ENCODE data around the gene TWIST1. TPM values are rescaled to one million over a fixed set of nuclear protein-coding genes. Genes with fewer than 3 reads are reported as not detected.

The TWIST1 gene
- total and polyA plus RNA-seq, 2 donors from 2014 or later = 1.3 to 1.7 TPM

DNA sequence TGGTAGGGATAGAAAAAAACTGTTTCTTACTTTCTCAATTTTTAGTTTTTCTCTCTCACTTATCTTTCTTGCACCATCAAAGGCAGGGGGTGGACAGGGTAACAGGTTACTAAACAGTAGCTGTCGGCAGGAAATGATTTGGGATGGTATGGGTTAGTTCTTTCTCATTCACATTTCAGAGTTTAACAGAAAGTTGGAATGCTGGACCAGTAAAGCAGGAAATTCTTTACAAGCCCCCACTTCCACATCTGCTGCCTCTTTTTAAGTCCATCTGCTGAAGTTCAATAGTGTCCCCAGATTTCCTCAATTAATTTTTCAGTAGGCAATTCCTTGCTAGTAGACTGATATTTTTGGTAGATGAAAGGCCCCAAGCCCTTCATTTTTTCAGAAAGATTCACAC, 23.3 kb downstream of the TWIST1 start:
- H3K36me3 ChIP-seq (ENCODE audit: control insufficient read depth in 2 of 3, insufficient read depth in 3 of 3, low read length in 3 of 3) = no peaks in the 10 kb centered on the region
- no peaks in the 10 kb centered on the region for H3K9me3 ChIP-seq (ENCODE audit: control insufficient read depth in 2 of 3, insufficient read depth in 1 of 3, low read length in 3 of 3)
- no peak overlapping the region for H3K4me3 ChIP-seq (ENCODE audit: low read length in 3 of 3)
- no peaks in the 10 kb centered on the region for H3K27me3 ChIP-seq (ENCODE audit: control insufficient read depth, insufficient read depth, low read length)
- FAIRE-seq (no peak), DNase-seq (no peak)
- no peak overlapping the region for H3K27ac ChIP-seq (ENCODE audit: low read depth in 2 of 2, low read length in 2 of 2)
- no peaks in the 10 kb centered on the region for H3K4me1 ChIP-seq (ENCODE audit: control insufficient read depth in 2 of 3, insufficient read depth in 2 of 3, low read depth in 1 of 3, low read length in 3 of 3)
- TF ChIP-seq, protein P1, sequence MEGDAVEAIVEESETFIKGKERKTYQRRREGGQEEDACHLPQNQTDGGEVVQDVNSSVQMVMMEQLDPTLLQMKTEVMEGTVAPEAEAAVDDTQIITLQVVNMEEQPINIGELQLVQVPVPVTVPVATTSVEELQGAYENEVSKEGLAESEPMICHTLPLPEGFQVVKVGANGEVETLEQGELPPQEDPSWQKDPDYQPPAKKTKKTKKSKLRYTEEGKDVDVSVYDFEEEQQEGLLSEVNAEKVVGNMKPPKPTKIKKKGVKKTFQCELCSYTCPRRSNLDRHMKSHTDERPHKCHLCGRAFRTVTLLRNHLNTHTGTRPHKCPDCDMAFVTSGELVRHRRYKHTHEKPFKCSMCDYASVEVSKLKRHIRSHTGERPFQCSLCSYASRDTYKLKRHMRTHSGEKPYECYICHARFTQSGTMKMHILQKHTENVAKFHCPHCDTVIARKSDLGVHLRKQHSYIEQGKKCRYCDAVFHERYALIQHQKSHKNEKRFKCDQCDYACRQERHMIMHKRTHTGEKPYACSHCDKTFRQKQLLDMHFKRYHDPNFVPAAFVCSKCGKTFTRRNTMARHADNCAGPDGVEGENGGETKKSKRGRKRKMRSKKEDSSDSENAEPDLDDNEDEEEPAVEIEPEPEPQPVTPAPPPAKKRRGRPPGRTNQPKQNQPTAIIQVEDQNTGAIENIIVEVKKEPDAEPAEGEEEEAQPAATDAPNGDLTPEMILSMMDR (IDR thresholded peaks at IDR 0.05; ENCODE audit: borderline replicate concordance, extremely low read depth, insufficient read depth) = no peak
- H3K9ac ChIP-seq (ENCODE audit: low read length in 3 of 3) = no peak overlapping the region
- intact Hi-C loops (cut with DNase I) = no loop called here

DNA sequence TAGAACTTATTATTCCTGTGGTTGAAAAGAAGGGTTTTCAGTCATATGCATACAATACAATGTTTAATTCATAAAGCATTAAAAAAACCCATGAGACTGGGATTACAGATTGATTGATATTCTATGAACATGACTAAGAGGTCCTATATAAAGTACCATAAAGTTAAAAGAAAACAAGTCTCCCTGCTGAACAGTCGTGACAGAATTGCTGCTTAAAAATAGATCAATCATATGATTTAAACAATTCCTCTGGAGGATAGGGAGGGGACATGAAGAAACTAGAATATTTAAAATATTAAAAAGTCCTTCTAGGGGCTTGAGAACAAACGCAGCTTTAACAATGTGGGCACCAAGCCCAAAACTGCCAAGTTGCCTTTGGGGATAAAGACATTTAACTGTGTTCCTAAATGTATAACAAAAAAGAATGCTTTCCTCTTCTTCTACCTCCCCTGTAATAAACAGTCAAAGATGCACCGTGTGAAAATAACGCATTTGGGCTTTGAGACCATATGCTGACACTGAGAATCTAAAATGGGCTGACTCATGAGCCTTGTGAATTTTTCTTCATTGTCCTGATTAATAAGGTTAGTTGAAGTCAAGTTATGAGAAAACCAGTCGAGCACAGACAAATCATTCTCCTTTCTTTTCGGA, 25.8 kb downstream of the TWIST1 start:
- H3K9ac ChIP-seq (ENCODE audit: low read length in 3 of 3) = no peak overlapping the region
- H3K27ac ChIP-seq (ENCODE audit: low read depth in 2 of 2, low read length in 2 of 2) = no peak overlapping the region
- H3K4me3 ChIP-seq (ENCODE audit: low read length in 3 of 3) = no peak overlapping the region
- TF ChIP-seq, protein P1 (IDR thresholded peaks at IDR 0.05; ENCODE audit: borderline replicate concordance, extremely low read depth, insufficient read depth) = no peak
- FAIRE-seq (no peak), DNase-seq (peak in 1 of 5 donors; percentile 7)
- no peaks in the 10 kb centered on the region for H3K36me3 ChIP-seq (ENCODE audit: control insufficient read depth in 2 of 3, insufficient read depth in 3 of 3, low read length in 3 of 3)
- intact Hi-C loops (cut with DNase I) = no loop called here
- H3K9me3 ChIP-seq (ENCODE audit: control insufficient read depth in 2 of 3, insufficient read depth in 1 of 3, low read length in 3 of 3) = no peaks in the 10 kb centered on the region
- H3K4me1 ChIP-seq (ENCODE audit: control insufficient read depth in 2 of 3, insufficient read depth in 2 of 3, low read depth in 1 of 3, low read length in 3 of 3) = no peaks in the 10 kb centered on the region
- no peaks in the 10 kb centered on the region for H3K27me3 ChIP-seq (ENCODE audit: control insufficient read depth, insufficient read depth, low read length)

GRCh38 chr7:19090526-19090925, 26.9 kb downstream of the TWIST1 start:
- DNase-seq (no peak), FAIRE-seq (no peak)
- no peaks in the 10 kb centered on the region for H3K27me3 ChIP-seq (ENCODE audit: control insufficient read depth, insufficient read depth, low read length)
- no peaks in the 10 kb centered on the region for H3K36me3 ChIP-seq (ENCODE audit: control insufficient read depth in 2 of 3, insufficient read depth in 3 of 3, low read length in 3 of 3)
- no peak overlapping the region for H3K4me3 ChIP-seq (ENCODE audit: low read length in 3 of 3)
- H3K4me1 ChIP-seq (ENCODE audit: control insufficient read depth in 2 of 3, insufficient read depth in 2 of 3, low read depth in 1 of 3, low read length in 3 of 3) = no peaks in the 10 kb centered on the region
- no peak overlapping the region for H3K9ac ChIP-seq (ENCODE audit: low read length in 3 of 3)
- no peaks in the 10 kb centered on the region for H3K9me3 ChIP-seq (ENCODE audit: control insufficient read depth in 2 of 3, insufficient read depth in 1 of 3, low read length in 3 of 3)
- no peak overlapping the region for H3K27ac ChIP-seq (ENCODE audit: low read depth in 2 of 2, low read length in 2 of 2)
- TF ChIP-seq, protein P1 (IDR thresholded peaks at IDR 0.05; ENCODE audit: borderline replicate concordance, extremely low read depth, insufficient read depth) = no peak
- intact Hi-C loops (cut with DNase I) = no loop called here

DNA sequence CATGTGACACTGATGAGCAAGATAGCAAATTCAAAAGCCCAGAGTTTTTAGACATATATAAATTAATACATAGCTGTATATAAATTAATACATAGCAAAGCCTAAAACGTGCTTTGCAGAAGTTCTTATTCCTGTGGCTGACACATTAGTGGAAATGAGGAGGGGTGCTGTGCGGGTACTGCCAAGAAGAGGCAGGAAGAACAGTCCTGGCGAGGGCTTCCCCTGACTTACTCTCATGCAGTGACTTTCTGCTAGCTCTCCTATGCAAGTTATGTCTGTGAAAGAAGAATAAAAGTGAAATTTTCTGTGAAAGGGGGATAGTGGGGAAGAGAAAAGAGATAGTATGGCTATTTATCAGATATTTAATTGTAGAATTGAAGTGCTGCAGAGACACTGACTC, 27.6 kb downstream of the TWIST1 start:
- H3K4me3 ChIP-seq (ENCODE audit: low read length in 3 of 3) = no peak overlapping the region
- no peaks in the 10 kb centered on the region for H3K36me3 ChIP-seq (ENCODE audit: control insufficient read depth in 2 of 3, insufficient read depth in 3 of 3, low read length in 3 of 3)
- TF ChIP-seq, protein P1 (IDR thresholded peaks at IDR 0.05; ENCODE audit: borderline replicate concordance, extremely low read depth, insufficient read depth) = no peak
- H3K27me3 ChIP-seq (ENCODE audit: control insufficient read depth, insufficient read depth, low read length) = no peaks in the 10 kb centered on the region
- no peaks in the 10 kb centered on the region for H3K9me3 ChIP-seq (ENCODE audit: control insufficient read depth in 2 of 3, insufficient read depth in 1 of 3, low read length in 3 of 3)
- H3K4me1 ChIP-seq (ENCODE audit: control insufficient read depth in 2 of 3, insufficient read depth in 2 of 3, low read depth in 1 of 3, low read length in 3 of 3) = no peaks in the 10 kb centered on the region
- no peak for FAIRE-seq
- intact Hi-C loops (cut with DNase I) = no loop called here
- DNase-seq = peak in 1 of 5 donors; percentile 20
- H3K9ac ChIP-seq (ENCODE audit: low read length in 3 of 3) = no peak overlapping the region
- no peak overlapping the region for H3K27ac ChIP-seq (ENCODE audit: low read depth in 2 of 2, low read length in 2 of 2)
